Uterus (tissue), 2 donors: ENCODE results near the gene MLPH.

ENCODE experiments used
- POLR2A ChIP-seq, 2 donors: fragments of 450-650 bp; IDR thresholded peaks; one replicate each; pipeline ENCODE4 v1.6.1; 2016; ENCODE audit warnings: antibody characterized with exemption in 2 of 2, mild to moderate bottlenecking in 1 of 2, moderate library complexity in 1 of 2
- TF ChIP-seq, protein P1 (sequence below), 4 experiments: fragments of 200-600 bp in 2 of 4; fragments of 450-650 bp in 2 of 4; sonication (generic) in 2 of 4; IDR thresholded peaks; one replicate each; pipeline ENCODE4 v1.5.1; 2016 to 2019; ENCODE audit warnings: antibody characterized with exemption in 4 of 4, mild to moderate bottlenecking in 2 of 4, moderate library complexity in 1 of 4

DNA sequence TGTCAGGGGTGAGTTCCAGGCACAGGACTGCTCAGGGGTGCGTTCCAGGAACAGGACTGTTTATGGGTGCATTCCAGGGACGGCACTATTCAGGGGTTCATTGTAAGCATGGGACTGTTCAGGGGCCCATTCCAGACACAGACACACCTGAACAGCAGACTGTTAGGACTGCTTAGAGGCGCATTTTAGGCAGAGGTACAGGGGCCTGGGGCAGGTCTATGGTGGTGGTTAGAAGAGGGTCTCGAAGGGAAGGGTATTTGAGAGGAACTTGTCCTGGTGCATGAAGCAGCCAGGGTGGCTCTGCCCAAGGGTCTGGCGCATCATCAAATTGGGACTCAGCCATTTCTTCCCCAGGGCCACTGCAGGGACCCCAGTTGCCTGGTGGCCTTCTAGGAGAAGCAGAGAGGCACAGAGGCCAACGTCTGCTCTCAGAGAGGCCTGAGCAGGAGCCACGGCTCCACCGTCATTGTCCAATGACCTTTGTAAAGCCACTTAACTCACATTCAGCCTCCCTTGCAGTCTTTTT is 14.8 kb upstream of the MLPH start:
- TF ChIP-seq, protein P1, sequence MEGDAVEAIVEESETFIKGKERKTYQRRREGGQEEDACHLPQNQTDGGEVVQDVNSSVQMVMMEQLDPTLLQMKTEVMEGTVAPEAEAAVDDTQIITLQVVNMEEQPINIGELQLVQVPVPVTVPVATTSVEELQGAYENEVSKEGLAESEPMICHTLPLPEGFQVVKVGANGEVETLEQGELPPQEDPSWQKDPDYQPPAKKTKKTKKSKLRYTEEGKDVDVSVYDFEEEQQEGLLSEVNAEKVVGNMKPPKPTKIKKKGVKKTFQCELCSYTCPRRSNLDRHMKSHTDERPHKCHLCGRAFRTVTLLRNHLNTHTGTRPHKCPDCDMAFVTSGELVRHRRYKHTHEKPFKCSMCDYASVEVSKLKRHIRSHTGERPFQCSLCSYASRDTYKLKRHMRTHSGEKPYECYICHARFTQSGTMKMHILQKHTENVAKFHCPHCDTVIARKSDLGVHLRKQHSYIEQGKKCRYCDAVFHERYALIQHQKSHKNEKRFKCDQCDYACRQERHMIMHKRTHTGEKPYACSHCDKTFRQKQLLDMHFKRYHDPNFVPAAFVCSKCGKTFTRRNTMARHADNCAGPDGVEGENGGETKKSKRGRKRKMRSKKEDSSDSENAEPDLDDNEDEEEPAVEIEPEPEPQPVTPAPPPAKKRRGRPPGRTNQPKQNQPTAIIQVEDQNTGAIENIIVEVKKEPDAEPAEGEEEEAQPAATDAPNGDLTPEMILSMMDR (IDR thresholded peaks at IDR 0.05), result no peak
- TF ChIP-seq POLR2A (IDR thresholded peaks at IDR 0.05), result no peak
